Putamen (tissue), 1 donor: ENCODE data around the gene GLCCI1.
A peak's percentile ranks its signal among the peaks of the same experiment; 100 is the strongest.

ENCODE experiments used
- DNase-seq: peaks from one replicate; pipeline ENCODE4 v3.0.0-alpha.2; 2016; ENCODE audit warnings: low spot score

GLCCI1 gene

GRCh38 chr7:7968544-7969305 lies at the start of gene GLCCI1:
GLCCI1 (plus strand) TSS chr7:7968796; CDS start chr7:7969351, 555 bp downstream.
- DNase-seq = peak; percentile 98

GRCh38 chr7:7919449-7919945 lies 49.1 kb upstream of the GLCCI1 start:
- DNase-seq = no peak

DNA sequence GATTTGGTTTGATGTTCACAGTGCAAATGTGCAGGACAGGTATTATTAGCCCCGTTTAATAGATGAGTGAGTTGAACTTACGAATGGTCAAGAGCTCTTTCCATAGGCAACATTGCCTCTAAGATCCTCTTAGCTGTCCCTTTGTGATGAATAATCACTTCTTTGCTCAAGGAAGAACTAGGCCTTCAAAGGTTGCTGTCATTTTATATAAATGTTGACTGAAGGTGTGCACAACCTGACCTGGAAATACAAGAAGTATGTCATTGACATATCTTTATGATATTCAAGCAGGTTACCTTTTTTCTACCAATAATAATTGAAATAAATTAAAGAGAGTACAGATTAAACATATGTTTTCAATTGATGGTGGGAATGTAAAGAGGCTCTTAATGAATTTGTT lies 48.5 kb upstream of the GLCCI1 start:
- no peak for DNase-seq

DNA sequence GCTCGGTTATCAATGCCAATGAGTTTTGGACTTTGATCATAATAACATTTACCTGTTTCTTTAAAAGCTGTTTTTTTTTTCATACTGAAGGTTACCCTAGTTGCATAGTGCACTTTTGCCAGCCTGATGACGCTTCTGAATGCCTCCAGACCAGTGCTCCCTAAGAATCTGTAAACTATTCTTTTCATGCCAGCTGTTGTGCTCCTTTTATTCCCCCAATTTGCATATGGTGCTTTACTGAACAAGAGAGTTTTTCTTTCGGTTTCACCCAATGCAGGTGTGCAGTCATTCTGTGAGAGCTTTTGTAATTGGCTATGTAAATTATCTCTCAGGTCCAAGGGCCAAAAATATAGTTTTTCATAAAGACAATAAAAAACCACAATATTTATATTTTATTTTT lies 48.1 kb upstream of the GLCCI1 start:
- no peak for DNase-seq

DNA sequence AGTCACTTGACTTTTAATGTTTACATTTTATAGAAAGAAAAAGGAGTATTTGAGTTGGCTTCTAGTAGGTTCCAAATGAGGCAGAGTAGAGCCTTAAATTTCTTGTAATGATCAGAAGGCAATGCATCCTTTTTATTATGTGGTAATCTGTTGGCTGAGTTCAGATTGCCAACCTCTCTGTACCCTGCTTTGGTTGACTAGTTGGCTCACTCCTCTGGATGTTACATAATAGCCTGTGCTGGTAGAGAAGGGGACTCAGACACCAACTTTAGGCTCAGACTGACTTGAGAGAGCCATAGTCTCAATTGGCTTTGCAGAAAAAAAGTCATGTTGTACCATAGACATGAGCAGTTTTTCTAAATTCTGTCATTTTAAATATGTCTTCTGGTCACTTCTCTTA lies 46.8 kb upstream of the GLCCI1 start:
- DNase-seq = no peak

- no peak for DNase-seq
Observed at GRCh38 chr7:7922684-7923385, 45.8 kb upstream of the GLCCI1 start.

- no peak for DNase-seq
Observed at GRCh38 chr7:7923818-7924217, 44.8 kb upstream of the GLCCI1 start.

- no peak for DNase-seq
Observed at GRCh38 chr7:7924303-7924702, 44.3 kb upstream of the GLCCI1 start.

GRCh38 chr7:7931626-7932025 lies 37.0 kb upstream of the GLCCI1 start:
- DNase-seq = no peak

GRCh38 chr7:7932553-7932952 lies 36.0 kb upstream of the GLCCI1 start:
- no peak for DNase-seq

GRCh38 chr7:7933915-7934526 lies 34.6 kb upstream of the GLCCI1 start:
- DNase-seq = no peak

DNA sequence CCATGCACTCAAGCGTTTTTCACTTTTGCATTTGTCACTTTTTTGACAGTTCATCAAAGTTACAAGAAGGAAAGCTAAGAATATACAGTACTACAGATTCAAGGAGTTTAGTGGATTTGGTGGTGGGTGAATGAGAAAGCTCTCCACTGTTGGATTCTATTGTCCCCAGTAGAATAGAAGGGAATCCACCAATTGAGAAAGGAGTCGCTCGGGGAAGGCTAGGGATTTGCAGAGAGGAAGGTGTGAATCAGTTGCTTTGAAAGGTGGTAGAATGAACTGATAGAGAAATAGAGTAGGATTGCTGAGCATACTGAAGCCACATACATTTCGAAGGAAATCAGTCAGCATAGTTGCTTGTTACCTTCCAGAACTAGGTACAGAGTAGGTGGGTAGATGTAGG lies 33.7 kb upstream of the GLCCI1 start:
- DNase-seq = no peak

GRCh38 chr7:7938471-7938870 lies 30.1 kb upstream of the GLCCI1 start:
- DNase-seq = no peak

- DNase-seq = no peak
Observed at GRCh38 chr7:7943951-7944350, 24.6 kb upstream of the GLCCI1 start.

GRCh38 chr7:7944619-7945282 lies 23.8 kb upstream of the GLCCI1 start:
- DNase-seq = no peak

DNA sequence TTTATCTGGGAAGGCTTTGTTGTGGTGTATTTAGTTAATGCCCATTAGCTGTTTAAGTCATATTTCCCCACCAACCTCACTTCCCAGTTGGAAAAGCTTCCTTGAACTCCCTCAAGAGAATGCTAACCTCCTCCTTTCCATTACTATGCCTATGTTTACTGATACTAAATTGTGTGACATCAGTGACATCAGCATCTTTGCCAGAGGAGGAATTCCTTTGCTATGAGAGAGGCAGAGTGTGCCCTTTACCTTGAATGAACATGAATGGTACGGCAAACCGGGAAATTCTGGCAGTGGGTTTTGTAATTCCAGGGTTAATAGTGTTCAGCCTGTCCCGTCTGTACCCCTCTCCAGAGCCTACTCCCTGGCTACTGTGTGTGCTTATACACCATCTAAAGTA lies 22.1 kb upstream of the GLCCI1 start:
- DNase-seq = no peak

DNA sequence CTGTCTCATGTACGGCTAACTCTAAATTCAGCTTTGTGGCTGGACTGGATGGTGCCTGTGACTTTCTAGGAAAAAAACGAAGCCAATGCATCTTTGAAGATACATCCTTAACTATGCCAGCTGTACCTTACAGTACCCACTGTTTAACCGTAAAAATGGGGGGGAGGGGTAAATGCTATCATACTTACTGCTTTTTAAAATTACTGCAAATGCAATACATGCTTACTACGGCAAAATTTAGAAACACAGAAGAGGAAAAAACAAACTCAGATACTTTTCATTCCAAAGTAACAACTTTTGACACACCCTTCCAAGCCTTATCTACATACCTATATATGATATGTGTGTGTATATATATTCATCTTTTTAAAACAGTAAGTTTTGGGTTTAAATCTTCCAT lies 20.4 kb upstream of the GLCCI1 start:
- DNase-seq = no peak

- no peak for DNase-seq
Observed at GRCh38 chr7:7953806-7954205, 14.8 kb upstream of the GLCCI1 start.

GRCh38 chr7:7956531-7957128 lies 12.0 kb upstream of the GLCCI1 start:
- DNase-seq = no peak

- DNase-seq = no peak
Observed at GRCh38 chr7:7957513-7957912, 11.1 kb upstream of the GLCCI1 start.

DNA sequence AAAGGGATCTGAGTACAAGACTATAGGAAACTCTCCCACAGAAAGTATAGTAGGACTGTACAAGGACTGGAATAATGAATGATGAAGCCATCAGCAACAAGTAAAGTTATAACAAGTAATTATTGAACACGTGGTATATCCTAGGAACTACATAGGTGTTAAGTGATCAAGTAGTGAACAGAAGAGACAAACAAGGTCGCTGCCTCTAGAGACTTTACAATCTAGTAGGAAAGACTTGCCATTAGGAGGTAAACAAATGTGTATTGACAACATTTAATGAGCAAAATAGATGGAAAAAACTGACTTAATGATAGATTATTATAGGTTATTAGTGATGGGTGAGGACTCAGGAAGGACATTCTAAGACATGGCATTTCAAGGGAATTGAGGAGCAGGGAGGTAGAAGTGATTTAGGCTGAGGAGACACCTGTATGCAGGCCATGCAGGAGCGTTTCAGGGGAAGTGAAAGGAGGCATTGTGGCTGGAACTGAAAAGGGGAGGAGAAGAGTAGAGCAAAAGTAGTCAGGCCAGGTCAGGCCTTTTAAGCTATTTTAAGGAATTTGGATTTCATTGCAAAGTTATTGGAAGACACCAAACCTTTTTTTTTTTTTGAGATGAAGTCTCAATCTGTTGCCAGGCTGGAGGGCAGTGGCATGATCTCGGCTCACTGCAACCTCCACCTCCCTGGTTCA lies 8.5 kb upstream of the GLCCI1 start:
- DNase-seq = no peak
